KMS-11 (cell line): ENCODE results near the gene STAMBP.

Experiments used
- H2AFZ ChIP-seq: fragments of 200-600 bp; sonication (generic); 2 replicates; pipeline ENCODE4 v1.6.1; 2016; ENCODE audit warnings: antibody characterized with exemption, mixed run types, low read depth
- H3K27ac ChIP-seq: fragments of 200-600 bp; sonication (generic); 2 replicates; pipeline ENCODE4 v1.6.1; 2016; ENCODE audit warnings: mild to moderate bottlenecking, mixed run types
- H3K27me3 ChIP-seq: fragments of 200-600 bp; sonication (generic); 2 replicates; pipeline ENCODE4 v1.6.1; 2017; ENCODE audit warnings: mild to moderate bottlenecking, low read depth, mixed run types, moderate library complexity; ENCODE audit not compliant: insufficient read depth
- H3K36me3 ChIP-seq: fragments of 200-600 bp; sonication (generic); 2 replicates; pipeline ENCODE4 v1.6.1; 2017; ENCODE audit warnings: mild to moderate bottlenecking, mixed run types; ENCODE audit not compliant: insufficient read depth
- H3K4me1 ChIP-seq: fragments of 200-600 bp; sonication (generic); 2 replicates; pipeline ENCODE4 v1.6.1; 2016; ENCODE audit warnings: mild to moderate bottlenecking, low read depth, mixed run types; ENCODE audit not compliant: poor library complexity, severe bottlenecking
- H3K4me2 ChIP-seq: fragments of 200-600 bp; sonication (generic); 2 replicates; pipeline ENCODE4 v1.7.0; 2016; ENCODE audit warnings: mild to moderate bottlenecking, mixed run types
- H3K4me3 ChIP-seq: fragments of 200-600 bp; sonication (generic); IDR thresholded peaks from 2 replicates; pipeline ENCODE4 v1.6.1; 2017; ENCODE audit warnings: low read depth, low read length, mixed read lengths; ENCODE audit not compliant: insufficient read depth
- H3K79me2 ChIP-seq: fragments of 200-600 bp; sonication (generic); 2 replicates; pipeline ENCODE4 v1.6.1; 2016; ENCODE audit warnings: low read depth, mixed run types; ENCODE audit not compliant: insufficient read depth
- H3K9ac ChIP-seq: fragments of 200-600 bp; sonication (generic); 2 replicates; pipeline ENCODE4 v1.6.1; 2016; ENCODE audit warnings: mild to moderate bottlenecking, mixed run types
- H4K20me1 ChIP-seq: fragments of 200-600 bp; sonication (generic); 2 replicates; pipeline ENCODE4 v1.6.1; 2016; ENCODE audit warnings: mild to moderate bottlenecking, mixed run types; ENCODE audit not compliant: insufficient read depth
- TF ChIP-seq, protein P1 (sequence below): fragments of 200-600 bp; sonication (generic); conservative IDR thresholded peaks from 2 replicates; pipeline ENCODE4 v1.6.1; 2017; ENCODE audit warnings: low read depth, mild to moderate bottlenecking, antibody characterized with exemption, low read length, moderate library complexity, mixed read lengths

The STAMBP gene

DNA sequence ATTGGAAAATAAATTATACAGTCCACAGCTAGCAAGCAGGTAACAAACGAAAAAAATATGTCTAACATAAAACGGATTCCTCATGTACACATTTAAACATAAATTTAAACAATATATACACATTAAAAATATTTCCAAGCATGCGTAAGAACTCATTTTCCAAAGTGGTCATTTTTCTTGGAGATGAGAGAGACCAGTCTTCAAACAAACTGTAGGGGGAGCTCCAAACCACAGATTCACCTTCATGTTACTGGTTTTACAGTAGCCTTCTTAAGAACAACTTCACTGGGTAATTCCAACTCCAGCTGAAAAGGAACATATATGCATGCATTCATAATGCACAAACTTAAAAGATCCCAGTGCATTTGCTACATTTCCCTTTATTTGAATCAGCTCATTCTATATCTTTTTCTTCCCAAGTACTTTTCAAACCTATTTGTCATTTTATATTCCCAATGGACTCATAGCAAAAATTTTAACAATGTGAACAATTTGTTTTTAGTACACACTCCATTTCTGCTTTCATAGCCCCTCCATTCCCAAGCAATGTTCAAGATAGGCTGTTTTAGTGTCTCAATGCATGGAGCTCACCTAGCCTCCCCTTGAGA lies 4.7 kb upstream of the STAMBP start:
- Histone ChIP-seq H3K4me1 (peaks cover 28% of the 10 kb centered on the region), H4K20me1 (no peaks in the 10 kb centered on the region), H3K27ac (no peak overlapping the region), H3K9ac (no peak overlapping the region), H3K4me3 (no peak overlapping the region), H3K4me2 (no peak overlapping the region), H3K79me2 (no peaks in the 10 kb centered on the region), H2AFZ (no peak overlapping the region), H3K27me3 (no peaks in the 10 kb centered on the region), H3K36me3 (no peaks in the 10 kb centered on the region)
- TF ChIP-seq, protein P1, sequence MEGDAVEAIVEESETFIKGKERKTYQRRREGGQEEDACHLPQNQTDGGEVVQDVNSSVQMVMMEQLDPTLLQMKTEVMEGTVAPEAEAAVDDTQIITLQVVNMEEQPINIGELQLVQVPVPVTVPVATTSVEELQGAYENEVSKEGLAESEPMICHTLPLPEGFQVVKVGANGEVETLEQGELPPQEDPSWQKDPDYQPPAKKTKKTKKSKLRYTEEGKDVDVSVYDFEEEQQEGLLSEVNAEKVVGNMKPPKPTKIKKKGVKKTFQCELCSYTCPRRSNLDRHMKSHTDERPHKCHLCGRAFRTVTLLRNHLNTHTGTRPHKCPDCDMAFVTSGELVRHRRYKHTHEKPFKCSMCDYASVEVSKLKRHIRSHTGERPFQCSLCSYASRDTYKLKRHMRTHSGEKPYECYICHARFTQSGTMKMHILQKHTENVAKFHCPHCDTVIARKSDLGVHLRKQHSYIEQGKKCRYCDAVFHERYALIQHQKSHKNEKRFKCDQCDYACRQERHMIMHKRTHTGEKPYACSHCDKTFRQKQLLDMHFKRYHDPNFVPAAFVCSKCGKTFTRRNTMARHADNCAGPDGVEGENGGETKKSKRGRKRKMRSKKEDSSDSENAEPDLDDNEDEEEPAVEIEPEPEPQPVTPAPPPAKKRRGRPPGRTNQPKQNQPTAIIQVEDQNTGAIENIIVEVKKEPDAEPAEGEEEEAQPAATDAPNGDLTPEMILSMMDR = peak; percentile 90

DNA sequence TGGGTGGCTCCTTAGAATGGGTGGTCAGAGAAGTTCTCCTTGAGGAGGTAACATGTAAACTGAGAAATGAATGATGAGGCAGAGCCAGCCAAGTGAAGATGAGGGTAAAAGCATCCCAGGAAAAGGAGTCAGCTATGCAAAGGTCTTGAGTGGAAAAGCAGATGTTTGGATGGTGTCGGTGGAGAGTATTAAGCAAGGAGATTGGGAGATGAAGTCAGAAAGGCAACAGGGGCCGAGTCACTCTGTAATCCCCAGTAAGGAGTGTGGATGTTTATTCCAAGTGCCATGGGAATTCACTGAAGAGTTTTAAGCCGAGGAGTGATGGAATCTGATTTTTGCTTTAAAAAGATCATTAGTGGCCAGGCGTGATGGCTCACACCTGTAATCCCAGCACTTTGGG lies 3.4 kb upstream of the STAMBP start:
- H3K36me3 ChIP-seq = no peaks in the 10 kb centered on the region
- TF ChIP-seq, protein P1 = no peak
- H3K4me3 ChIP-seq = no peak overlapping the region
- no peaks in the 10 kb centered on the region for H3K27me3 ChIP-seq
- H3K27ac ChIP-seq = no peak overlapping the region
- no peak overlapping the region for H3K4me2 ChIP-seq
- peaks cover 39% of the 10 kb centered on the region for H3K4me1 ChIP-seq
- H2AFZ ChIP-seq = no peak overlapping the region
- H3K9ac ChIP-seq = no peak overlapping the region
- H4K20me1 ChIP-seq = no peaks in the 10 kb centered on the region
- H3K79me2 ChIP-seq = peaks cover 5% of the 10 kb centered on the region; the same call in 1 of the 2 replicates

DNA sequence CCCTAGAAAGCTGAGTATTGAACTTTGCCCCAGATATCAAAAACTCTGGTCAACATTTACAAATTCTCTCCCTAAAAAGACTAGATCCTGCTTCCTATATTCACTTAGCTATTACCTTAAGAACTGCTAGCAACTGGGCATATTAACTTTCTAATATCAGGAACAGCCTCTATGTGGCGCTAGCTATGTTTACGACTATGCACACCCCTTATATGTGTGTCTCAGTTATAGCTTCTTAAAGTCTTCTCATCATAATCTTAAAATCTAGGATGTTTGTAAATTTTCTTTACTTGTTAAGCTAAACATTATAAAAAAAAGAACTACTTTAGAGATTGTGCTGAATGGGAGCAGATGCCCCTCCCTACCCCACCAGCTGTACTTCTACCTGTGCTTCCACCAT lies 1.7 kb upstream of the STAMBP start:
- Histone ChIP-seq H3K79me2 (peaks cover 5% of the 10 kb centered on the region; the same call in 1 of the 2 replicates), H3K4me3 (no peak overlapping the region), H3K9ac (no peak overlapping the region), H3K27ac (no peak overlapping the region), H3K4me1 (peaks cover 40% of the 10 kb centered on the region), H3K4me2 (no peak overlapping the region), H4K20me1 (no peaks in the 10 kb centered on the region), H3K27me3 (no peaks in the 10 kb centered on the region), H2AFZ (no peak overlapping the region), H3K36me3 (no peaks in the 10 kb centered on the region)
- TF ChIP-seq, protein P1 = peak; percentile 27; the same call in 1 of the 2 replicates

DNA sequence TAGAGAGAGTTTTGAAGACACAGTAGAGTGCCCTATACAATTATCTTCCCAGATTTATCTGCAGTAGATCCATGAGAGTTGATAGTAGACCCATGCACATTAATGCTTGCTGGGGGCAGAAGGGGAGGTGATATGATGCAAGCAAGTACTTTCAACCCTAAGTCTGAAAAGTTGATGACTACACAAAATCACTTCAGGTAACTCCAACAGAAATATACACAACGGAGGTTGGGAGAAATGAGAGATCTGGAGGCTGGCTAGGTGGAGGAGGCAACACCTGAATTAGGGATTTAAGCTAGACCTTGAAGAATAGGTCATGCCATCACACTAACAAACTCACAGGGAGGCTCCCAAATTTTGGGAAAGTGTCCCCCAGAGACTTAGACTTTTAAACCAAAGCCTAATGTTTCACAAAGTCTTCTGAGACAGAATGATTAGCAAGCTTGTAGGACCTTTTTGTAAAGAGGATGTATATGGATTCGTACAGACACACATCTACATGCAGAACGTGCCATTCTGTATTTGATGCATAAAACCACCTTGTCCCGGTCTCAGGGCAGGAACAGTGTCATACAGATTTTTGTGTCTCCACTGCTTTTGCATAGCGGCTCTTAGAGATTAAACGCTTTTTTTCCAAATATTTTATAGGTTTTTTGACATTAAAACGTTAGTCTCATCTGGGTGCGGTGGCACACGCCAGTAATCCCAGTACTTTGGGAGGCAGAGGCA lies 937 bp upstream of the STAMBP start:
- Histone ChIP-seq H4K20me1 (no peaks in the 10 kb centered on the region), H3K4me2 (peak overlapping the region; percentile 67), H3K79me2 (peaks cover 5% of the 10 kb centered on the region; the same call in 1 of the 2 replicates), H3K27ac (no peak overlapping the region), H2AFZ (peak overlapping the region; percentile 78), H3K36me3 (no peaks in the 10 kb centered on the region), H3K4me3 (peak overlapping the region; percentile 90), H3K27me3 (no peaks in the 10 kb centered on the region), H3K4me1 (peaks cover 39% of the 10 kb centered on the region), H3K9ac (peak overlapping the region; percentile 54; the same call in 1 of the 2 replicates)
- TF ChIP-seq, protein P1 = no peak
